Measurements from ENCODE around the gene IRF2BP1. TPM values are rescaled to one million over a fixed set of nuclear protein-coding genes. Genes with fewer than 3 reads are reported as not detected.

The IRF2BP1 gene
- total and polyA plus RNA-seq, 2 of the 13 experiments (the other 11 are each of a cell fraction or from before 2014, with no cell fraction given): 4.3 to 14.3 TPM

GRCh38 chr19:45901432-45901911 is 15.5 kb upstream of the IRF2BP1 start (continued):
- TF ChIP-seq MXI1 (IDR thresholded peaks at IDR 0.05; ENCODE audit: borderline replicate concordance, low read depth, low read length) (no peak), FOXK2 (IDR thresholded peaks at IDR 0.05) (no peak), IRX3 (CRISPR knock-in tag; IDR thresholded peaks at IDR 0.05; ENCODE audit: borderline replicate concordance, low read depth) (no peak), MIER3 (CRISPR knock-in tag; IDR thresholded peaks at IDR 0.05; ENCODE audit: borderline replicate concordance) (no peak), SIN3B (IDR thresholded peaks at IDR 0.05; ENCODE audit: low read length) (no peak), NKX3-1 (CRISPR knock-in tag; IDR thresholded peaks at IDR 0.05) (no peak), RXRB (CRISPR knock-in tag; IDR thresholded peaks at IDR 0.05; ENCODE audit: borderline replicate concordance) (no peak), ZBTB34 (CRISPR knock-in tag; IDR thresholded peaks at IDR 0.05) (no peak), ZNF670 (CRISPR knock-in tag; IDR thresholded peaks at IDR 0.05; ENCODE audit: borderline replicate concordance) (no peak), ZNF430 (CRISPR knock-in tag; IDR thresholded peaks at IDR 0.05) (no peak), FOXO1 (CRISPR knock-in tag; IDR thresholded peaks at IDR 0.05) (no peak), RAD21 (CRISPR knock-in tag; IDR thresholded peaks at IDR 0.05) (peak; percentile 15; the same call in 1 of the 2 replicates), AGO2 (optimal IDR thresholded peaks at IDR 0.05; ENCODE audit: low read depth, low read length) (peak; percentile 42), ZFP36L2 (CRISPR knock-in tag; IDR thresholded peaks at IDR 0.05) (no peak), DZIP1 (CRISPR knock-in tag; IDR thresholded peaks at IDR 0.05) (no peak), ZNF83 (CRISPR knock-in tag; IDR thresholded peaks at IDR 0.05; ENCODE audit: borderline replicate concordance) (no peak), ZNF775 (CRISPR knock-in tag; IDR thresholded peaks at IDR 0.05; ENCODE audit: borderline replicate concordance) (no peak), RORA (CRISPR knock-in tag; IDR thresholded peaks at IDR 0.05) (no peak), KDM1A (CRISPR knock-in tag; IDR thresholded peaks at IDR 0.05) (no peak), ZNF501 (CRISPR knock-in tag; IDR thresholded peaks at IDR 0.05) (no peak)
- TF ChIP-seq, protein P1, sequence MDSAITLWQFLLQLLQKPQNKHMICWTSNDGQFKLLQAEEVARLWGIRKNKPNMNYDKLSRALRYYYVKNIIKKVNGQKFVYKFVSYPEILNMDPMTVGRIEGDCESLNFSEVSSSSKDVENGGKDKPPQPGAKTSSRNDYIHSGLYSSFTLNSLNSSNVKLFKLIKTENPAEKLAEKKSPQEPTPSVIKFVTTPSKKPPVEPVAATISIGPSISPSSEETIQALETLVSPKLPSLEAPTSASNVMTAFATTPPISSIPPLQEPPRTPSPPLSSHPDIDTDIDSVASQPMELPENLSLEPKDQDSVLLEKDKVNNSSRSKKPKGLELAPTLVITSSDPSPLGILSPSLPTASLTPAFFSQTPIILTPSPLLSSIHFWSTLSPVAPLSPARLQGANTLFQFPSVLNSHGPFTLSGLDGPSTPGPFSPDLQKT (CRISPR knock-in tag; IDR thresholded peaks at IDR 0.05; ENCODE audit: borderline replicate concordance): no peak
- TF ChIP-seq, protein P2, sequence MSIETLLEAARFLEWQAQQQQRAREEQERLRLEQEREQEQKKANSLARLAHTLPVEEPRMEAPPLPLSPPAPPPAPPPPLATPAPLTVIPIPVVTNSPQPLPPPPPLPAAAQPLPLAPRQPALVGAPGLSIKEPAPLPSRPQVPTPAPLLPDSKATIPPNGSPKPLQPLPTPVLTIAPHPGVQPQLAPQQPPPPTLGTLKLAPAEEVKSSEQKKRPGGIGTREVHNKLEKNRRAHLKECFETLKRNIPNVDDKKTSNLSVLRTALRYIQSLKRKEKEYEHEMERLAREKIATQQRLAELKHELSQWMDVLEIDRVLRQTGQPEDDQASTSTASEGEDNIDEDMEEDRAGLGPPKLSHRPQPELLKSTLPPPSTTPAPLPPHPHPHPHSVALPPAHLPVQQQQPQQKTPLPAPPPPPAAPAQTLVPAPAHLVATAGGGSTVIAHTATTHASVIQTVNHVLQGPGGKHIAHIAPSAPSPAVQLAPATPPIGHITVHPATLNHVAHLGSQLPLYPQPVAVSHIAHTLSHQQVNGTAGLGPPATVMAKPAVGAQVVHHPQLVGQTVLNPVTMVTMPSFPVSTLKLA (IDR thresholded peaks at IDR 0.05): no peak
- TF ChIP-seq, protein P3, sequence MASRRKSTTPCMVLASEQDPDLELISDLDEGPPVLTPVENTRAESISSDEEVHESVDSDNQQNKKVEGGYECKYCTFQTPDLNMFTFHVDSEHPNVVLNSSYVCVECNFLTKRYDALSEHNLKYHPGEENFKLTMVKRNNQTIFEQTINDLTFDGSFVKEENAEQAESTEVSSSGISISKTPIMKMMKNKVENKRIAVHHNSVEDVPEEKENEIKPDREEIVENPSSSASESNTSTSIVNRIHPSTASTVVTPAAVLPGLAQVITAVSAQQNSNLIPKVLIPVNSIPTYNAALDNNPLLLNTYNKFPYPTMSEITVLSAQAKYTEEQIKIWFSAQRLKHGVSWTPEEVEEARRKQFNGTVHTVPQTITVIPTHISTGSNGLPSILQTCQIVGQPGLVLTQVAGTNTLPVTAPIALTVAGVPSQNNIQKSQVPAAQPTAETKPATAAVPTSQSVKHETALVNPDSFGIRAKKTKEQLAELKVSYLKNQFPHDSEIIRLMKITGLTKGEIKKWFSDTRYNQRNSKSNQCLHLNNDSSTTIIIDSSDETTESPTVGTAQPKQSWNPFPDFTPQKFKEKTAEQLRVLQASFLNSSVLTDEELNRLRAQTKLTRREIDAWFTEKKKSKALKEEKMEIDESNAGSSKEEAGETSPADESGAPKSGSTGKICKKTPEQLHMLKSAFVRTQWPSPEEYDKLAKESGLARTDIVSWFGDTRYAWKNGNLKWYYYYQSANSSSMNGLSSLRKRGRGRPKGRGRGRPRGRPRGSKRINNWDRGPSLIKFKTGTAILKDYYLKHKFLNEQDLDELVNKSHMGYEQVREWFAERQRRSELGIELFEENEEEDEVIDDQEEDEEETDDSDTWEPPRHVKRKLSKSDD (CRISPR knock-in tag; IDR thresholded peaks at IDR 0.05; ENCODE audit: low read depth): 0 out of 2 replicates have a peak, but pooled peaks have one; percentile 11

Data from HepG2 (cell line).